Left kidney (tissue), 8 donors: Measurements from ENCODE around the gene OR10A5. TPM values are rescaled to one million over a fixed set of nuclear protein-coding genes. Genes with fewer than 3 reads are reported as not detected.
"Not testable (repeated sequence)": the region's sequence is repeated elsewhere in the genome, so short reads cannot be mapped to it uniquely, and the experiment has no call there.

Experiments
- DNase-seq: peaks from one replicate; pipeline ENCODE4 v3.0.0-alpha.2; 2013
- long read RNA-seq, 8 donors: transcript quantifications; one replicate each; lab custom pipeline, GENCODE V29; 2026
- polyA plus RNA-seq: library from polyadenylated mRNA; unstranded; fragments of 120-200 nt; gene quantifications from one replicate; pipeline ENCODE4 v1.2.1, GENCODE V29; 2013; ENCODE audit not compliant: insufficient read length

The OR10A5 gene
- polyA plus RNA-seq = not detected
- long read RNA-seq, donor 1 = 0 reads
- long read RNA-seq, donor 2 = 0 reads
- long read RNA-seq, donor 3 = 0 reads
- long read RNA-seq, donor 4 = 0 reads
- long read RNA-seq, donor 5 = 0 reads
- long read RNA-seq, donor 6 = 0 reads
- long read RNA-seq, donor 7 = 0 reads
- long read RNA-seq, donor 8 = 0 reads

- DNase-seq = no peak
Observed at GRCh38 chr11:6845383-6845782, at the start of gene OR10A5. Gene OR10A5, plus strand, starts transcription at chr11:6845683. Its CDS starts 0 bp downstream, at chr11:6845683.

GRCh38 chr11:6799402-6799801 is 46.1 kb upstream of the OR10A5 start, which contains the start of gene OR6A2:
Gene OR6A2, minus strand, starts transcription at chr11:6799689. Its CDS starts 3,981 bp downstream, at chr11:6795708.
- DNase-seq = no peak

- DNase-seq = not testable (repeated sequence)
Observed at GRCh38 chr11:6801075-6801474, 44.4 kb upstream of the OR10A5 start.

- DNase-seq = peak; percentile 20
Observed at GRCh38 chr11:6812390-6813005, 33.0 kb upstream of the OR10A5 start.

GRCh38 chr11:6813656-6814055 is 31.8 kb upstream of the OR10A5 start:
- DNase-seq = no peak

- no peak for DNase-seq
Observed at GRCh38 chr11:6817694-6818093, 27.8 kb upstream of the OR10A5 start.

- no peak for DNase-seq
Observed at GRCh38 chr11:6818967-6819366, 26.5 kb upstream of the OR10A5 start.

- DNase-seq = no peak
Observed at GRCh38 chr11:6824136-6824823, 21.2 kb upstream of the OR10A5 start.

GRCh38 chr11:6825231-6825744 is 20.2 kb upstream of the OR10A5 start:
- DNase-seq = no peak

GRCh38 chr11:6828103-6828502 is 17.4 kb upstream of the OR10A5 start:
- DNase-seq = no peak

- DNase-seq = no peak
Observed at GRCh38 chr11:6833356-6833755, 12.1 kb upstream of the OR10A5 start.

- DNase-seq = no peak
Observed at GRCh38 chr11:6834021-6834420, 11.5 kb upstream of the OR10A5 start.

GRCh38 chr11:6841694-6842093 is 3.8 kb upstream of the OR10A5 start:
- DNase-seq = no peak

GRCh38 chr11:6843670-6844069 is 1.8 kb upstream of the OR10A5 start:
- no peak for DNase-seq

GRCh38 chr11:6844356-6844755 is 1.1 kb upstream of the OR10A5 start:
- no peak for DNase-seq

GRCh38 chr11:6850526-6850925 is 5.0 kb downstream of the OR10A5 start:
- no peak for DNase-seq

GRCh38 chr11:6854801-6855200 is 9.3 kb downstream of the OR10A5 start:
- DNase-seq = not testable (repeated sequence)

- no peak for DNase-seq
Observed at GRCh38 chr11:6855971-6856541, 10.6 kb downstream of the OR10A5 start.

GRCh38 chr11:6856871-6857270 is 11.4 kb downstream of the OR10A5 start:
- DNase-seq = no peak

- DNase-seq = no peak
Observed at GRCh38 chr11:6862961-6863360, 17.5 kb downstream of the OR10A5 start, which contains the start of gene OR10A2. Gene OR10A2, plus strand, starts transcription at chr11:6863057. Its CDS starts 6,698 bp downstream, at chr11:6869755.

- no peak for DNase-seq
Observed at GRCh38 chr11:6864438-6864837, 19.0 kb downstream of the OR10A5 start.

- no peak for DNase-seq
Observed at GRCh38 chr11:6871278-6871677, 25.8 kb downstream of the OR10A5 start.

- DNase-seq = no peak
Observed at GRCh38 chr11:6875761-6876160, 30.3 kb downstream of the OR10A5 start.
